HL-60/S4 treated with retinoic acid at 250 ng/mL for 4 days and 3 days (cell line): ENCODE measurements around the gene TIMMDC1.

Experiments
- in situ Hi-C: fragments of 300-500 bp; cut with MboI; formaldehyde crosslinking; loops from 2 replicates; pipeline ENCODE4 v1.7.0; 2022; ENCODE audit warnings: low sequenced_read_pairs

Gene TIMMDC1

DNA sequence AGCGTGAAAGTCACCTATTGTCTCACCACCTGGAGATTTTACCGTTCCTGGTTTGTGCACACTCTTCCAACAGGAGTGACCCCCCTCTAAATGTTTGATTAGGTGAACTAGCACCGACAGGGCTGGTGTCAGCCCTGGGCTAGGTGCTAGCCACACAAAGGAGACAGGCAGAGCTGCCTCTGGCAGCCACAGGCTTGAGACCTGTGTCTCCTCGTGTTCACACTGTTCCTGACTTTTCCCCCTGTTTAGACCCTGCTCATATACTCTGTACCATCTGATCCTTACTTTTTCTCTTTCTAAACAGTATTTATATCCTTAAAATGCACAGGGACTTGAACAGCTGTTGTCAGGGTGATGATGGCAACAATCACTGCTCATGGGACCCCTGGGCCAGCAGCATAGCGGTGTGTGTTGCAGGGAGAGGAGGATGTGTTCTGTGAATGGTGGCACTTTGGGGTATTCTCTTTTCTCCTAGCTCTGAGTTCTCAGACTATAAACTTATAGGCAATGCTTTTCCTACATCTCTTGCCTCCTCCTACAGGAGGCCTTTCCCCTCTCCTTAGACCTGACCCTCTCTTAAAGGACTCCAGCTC, 55.6 kb downstream of the TIMMDC1 start:
- in situ Hi-C loops: loop anchor here (25.0 kb wide), 1 partner anchor 667 kb away; no protein-coding TSS in a partner anchor

DNA sequence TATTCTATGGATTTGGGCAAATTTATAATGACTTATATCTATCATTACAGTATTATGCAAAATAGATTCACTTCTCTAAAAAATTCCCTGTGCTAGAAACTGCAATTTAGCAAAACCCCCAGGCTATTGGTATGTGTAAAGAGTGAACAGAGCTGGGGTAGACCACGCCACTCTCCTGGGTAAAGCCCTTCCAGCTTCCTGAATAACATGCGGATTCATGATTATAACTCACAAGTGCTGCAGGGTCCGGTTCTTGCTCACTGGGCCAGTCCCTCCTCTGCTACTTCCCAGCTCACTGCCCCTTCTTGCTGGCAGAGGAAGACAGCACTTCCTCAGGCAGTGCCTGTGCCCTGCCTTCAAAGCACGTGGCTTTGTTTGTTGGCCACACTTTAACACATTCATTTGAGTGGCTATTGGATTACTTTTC, 57.0 kb downstream of the TIMMDC1 start:
- in situ Hi-C loops: loop anchor here (25.0 kb wide), 1 partner anchor 668 kb away; no protein-coding TSS in a partner anchor

DNA sequence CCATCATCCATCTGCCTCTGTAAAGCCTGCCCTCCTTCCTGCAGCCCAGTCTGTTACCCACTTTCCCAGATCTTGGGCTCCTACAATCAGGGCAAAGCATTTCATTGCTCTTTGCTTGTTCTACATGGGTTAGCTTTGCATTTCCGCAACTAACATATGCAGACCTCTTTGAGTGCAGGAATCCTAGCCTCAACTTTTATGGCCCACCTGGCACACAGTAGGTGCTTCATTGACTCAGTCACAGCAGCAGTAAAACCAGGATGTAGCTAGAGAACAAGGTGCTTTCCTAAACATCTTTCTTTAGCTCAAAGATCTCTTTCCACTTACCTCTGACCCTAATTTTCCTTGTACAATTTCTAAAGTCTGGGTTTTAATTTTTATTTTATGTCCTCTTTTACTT, 57.6 kb downstream of the TIMMDC1 start:
- in situ Hi-C loops: loop anchor here (25.0 kb wide), 1 partner anchor 669 kb away; no protein-coding TSS in a partner anchor

DNA sequence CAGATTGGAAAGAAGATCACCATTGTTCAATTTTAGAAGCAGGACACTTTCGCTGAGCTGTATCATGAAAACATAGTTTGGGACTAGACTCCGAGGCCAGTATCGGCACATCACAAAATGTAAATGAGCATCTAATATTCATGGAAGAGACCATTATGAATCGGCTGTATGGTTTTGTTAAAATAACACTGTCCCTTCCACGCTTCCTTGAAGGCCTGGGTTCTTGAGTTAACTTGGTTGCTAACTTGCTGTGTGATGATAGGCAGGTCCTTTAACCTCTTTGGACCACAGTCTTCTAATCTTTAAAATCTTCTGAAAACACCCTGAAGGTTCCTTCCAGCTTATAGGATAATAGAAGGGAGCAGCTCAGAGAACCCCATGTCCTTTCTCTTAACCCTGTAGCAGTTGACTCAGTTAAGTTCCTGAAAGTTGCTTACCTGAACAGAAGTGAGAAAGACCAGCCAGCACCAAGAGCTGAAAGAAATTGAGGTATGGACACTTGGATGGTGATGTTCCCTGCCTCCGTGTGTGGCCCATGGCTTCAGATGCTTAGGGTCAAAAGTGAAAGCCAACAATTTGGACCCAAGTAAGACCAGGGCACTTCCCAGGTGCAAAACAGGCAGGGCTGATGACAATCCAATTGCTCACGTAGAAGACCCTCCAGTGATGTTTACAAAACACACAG, 59.0 kb downstream of the TIMMDC1 start:
- in situ Hi-C loops: loop anchor here (25.0 kb wide), 1 partner anchor 670 kb away; no protein-coding TSS in a partner anchor

DNA sequence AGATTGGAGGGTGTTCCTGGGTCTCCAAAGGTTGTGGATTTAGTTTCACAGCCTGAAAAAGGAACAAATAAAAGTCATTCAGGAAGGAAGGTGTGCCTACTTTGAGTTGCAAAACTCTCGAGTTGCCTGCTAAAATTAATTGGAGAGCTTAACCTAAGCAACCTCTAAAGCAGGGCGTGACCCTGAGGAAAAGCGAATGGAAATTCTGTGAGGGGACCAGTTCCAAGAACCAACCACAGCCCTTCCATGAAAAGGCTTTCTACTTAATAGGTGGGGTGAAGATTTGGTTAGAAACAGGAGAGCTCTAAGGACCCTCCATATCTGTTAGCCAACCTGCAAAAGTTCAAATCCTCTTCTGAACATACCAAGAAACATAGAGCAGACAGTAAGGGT, 59.5 kb downstream of the TIMMDC1 start:
- in situ Hi-C loops: loop anchor here (25.0 kb wide), 1 partner anchor 671 kb away; no protein-coding TSS in a partner anchor

DNA sequence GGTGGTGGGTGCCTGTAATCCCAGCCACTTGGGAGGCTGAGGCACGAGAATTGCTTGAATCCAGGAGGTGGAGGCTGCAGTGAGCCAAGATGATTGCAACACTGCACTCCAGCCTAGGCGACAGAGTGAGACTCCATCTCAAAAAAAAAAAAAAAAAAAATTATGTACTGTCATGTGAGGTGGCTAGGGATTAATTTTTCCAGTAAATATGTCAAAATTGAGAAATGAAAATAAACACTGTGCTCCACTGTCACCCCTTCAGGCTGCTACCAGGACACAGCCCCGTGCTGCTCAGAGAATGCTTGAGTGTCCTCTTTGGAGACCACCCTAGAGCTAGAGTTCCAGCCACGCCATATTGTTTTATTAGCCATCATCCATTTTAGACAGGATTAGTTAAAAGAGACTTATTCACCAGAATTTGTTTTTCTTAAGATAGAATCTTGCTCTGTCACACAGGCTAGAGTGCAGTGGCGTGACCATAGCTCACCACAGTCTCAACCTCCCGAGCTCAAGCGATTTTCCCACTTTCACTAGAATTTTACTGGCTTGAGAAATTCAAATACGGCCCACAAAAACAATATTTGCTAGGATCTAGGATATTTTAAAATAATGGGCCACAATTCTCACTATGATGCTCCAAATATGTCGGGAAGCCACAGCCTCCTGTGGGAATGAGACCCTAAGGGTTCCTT, 60.4 kb downstream of the TIMMDC1 start:
- in situ Hi-C loops: loop anchor here (25.0 kb wide), 1 partner anchor 671 kb away; no protein-coding TSS in a partner anchor

DNA sequence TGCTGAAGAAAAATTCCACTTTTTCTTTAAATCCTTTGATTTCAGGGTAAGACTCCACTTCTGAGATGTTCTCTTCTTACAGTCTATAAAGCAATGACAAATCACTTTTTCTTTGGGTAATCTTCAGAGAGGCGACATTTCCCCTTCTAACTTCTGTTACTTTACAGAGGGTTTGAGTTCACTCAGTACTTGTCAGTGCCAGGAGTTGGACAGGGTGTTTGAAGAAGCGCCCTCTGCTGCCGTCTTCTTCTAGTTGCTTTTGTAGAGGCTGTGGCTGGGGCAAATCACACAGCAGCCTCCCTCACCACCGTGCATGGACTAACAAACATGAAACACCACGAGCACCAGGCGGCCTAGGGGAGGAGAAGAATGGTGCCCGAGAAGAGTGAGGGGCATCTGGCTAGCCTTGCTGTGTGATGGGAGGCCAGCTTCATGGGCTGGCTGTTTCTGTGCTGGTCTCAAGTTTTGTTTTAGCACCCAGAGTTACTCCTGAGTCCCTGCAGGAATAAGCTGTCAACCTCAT, 61.2 kb downstream of the TIMMDC1 start, which contains the start of gene CD80:
TSS of gene CD80 (minus strand) at position 174 of the 523 bp plus-strand sequence. CDS start 1,886 bp downstream, outside the sequence.
- in situ Hi-C loops: loop anchor here (25.0 kb wide), 1 partner anchor 672 kb away; no protein-coding TSS in a partner anchor

DNA sequence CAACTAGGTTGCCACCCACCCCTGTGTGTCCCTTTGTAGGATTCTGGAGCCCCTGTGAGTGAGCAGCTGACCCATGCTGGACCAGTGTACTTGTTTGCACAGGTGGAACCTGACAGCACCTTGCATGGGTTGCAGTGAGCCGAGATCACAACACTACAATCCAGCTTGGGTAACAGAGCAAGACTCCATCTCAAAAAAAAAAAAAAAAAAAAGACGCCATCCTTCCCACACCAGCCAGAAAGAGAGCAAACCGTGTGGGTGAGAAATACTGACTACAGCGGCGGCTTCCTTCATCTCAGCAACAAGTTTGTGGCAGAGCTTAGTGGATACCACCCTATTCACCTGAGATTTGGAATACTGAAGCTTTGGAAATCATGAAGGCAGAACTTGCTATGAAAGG, 61.8 kb downstream of the TIMMDC1 start:
- in situ Hi-C loops: loop anchor here (25.0 kb wide), 1 partner anchor 673 kb away; no protein-coding TSS in a partner anchor

DNA sequence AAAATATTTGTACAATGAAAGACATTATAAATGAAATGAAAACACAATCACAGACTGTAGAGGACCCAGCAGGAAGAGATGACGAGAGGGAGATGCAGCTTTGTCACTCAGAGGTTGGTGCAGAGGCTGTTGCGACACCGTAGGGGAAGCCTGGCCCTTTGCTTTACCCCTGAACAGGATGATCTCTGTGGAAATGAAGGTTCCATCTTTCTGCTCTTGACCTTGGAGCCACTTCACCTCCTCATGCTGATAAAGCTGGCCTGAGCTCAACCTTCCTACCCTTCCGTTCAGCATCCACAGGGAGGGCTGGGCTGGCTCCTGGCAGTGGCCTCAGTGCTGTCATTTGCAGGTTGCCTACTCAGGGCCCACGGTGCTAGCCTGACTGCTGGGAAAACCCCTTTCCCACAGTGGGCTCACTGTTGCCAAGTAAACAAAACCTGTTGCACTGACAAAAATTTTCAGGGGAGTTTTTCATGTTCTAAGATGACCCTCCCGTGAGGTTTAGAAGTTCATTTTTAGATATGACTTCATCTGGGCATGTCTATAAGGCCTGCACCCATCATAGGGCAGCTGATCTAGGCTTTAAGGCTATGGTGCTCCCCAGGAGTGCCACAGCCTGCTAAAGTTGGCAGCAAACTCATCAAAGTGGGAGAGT, 64.1 kb downstream of the TIMMDC1 start:
- in situ Hi-C loops: loop anchor here (25.0 kb wide), 1 partner anchor 675 kb away; no protein-coding TSS in a partner anchor

DNA sequence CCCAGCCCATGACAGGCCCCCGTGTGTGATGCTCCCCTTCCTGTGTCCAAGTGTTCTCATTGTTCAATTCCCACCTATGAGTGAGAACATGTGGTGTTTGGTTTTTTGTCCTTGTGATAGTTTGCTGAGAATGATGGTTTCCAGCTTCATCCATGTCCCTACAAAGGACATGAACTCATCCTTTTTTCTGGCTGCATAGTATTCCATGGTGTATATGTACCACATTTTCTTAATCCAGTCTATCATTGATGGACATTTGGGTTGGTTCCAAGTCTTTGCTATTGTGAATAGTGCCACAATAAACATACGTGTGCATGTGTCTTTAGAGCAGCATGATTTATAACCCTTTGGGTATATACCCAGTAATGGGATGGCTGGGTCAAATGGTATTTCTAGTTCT, 65.0 kb downstream of the TIMMDC1 start:
- in situ Hi-C loops: loop anchor here (25.0 kb wide), 1 partner anchor 676 kb away; no protein-coding TSS in a partner anchor

DNA sequence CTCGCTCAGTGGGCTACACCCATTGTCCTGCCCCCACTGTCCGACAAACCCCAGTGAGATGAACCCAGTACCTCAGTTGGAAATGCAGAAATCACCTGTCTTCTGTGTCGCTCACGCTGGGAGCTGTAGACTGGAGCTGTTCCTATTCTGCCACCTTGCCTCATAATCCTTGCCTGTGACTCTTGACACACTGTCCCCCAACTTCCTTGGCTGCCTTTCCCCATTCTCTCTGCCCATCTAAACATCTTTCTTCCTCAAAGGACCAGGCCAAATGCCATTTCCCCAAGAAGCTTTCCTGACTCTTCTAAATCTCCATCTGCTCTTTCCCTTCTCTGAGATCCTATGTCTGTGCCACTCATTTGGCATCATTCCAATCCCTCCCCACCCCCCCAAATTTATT, 70.8 kb downstream of the TIMMDC1 start:
- in situ Hi-C loops: loop anchor here (25.0 kb wide), 1 partner anchor 682 kb away; no protein-coding TSS in a partner anchor

DNA sequence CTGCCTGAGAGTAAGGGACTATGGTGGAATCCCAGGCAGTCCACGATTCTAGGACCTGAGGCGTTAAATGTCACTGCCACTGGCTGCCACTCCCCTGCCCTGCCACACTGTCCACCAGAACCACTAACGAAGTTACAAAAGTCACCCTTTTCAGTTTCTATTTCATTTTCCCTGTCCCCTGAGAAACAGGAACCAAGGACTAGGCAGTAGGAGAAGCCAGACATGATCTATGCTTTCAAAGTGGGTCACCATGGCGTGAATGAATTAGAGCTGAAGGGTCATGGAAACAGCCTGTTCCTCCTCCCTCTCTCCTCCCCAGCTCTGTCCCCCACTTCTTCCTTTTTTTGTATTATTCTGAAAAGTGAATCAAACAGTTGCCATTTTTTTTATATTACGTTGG, 71.9 kb downstream of the TIMMDC1 start:
- in situ Hi-C loops: loop anchor here (25.0 kb wide), 1 partner anchor 683 kb away; no protein-coding TSS in a partner anchor

DNA sequence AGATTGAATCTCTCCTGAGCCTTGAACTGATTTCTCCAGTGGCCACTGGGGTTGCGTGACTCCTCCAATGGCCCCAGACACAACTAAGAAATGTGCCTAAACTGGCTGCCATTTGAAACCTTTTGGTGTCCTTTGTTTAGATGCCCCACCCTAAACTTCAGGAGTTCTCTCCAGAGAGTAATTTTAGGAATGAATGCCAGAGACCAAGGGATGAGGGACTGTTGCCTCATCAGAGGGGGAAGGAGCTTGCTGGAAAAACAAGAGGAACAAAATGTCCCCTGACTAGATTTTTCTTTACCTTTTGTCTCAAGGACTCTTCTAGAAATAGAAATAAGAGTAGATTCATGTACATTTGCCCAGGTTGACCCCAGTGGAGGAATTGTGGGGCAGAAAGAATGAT, 72.9 kb downstream of the TIMMDC1 start:
- in situ Hi-C loops: loop anchor here (25.0 kb wide), 1 partner anchor 684 kb away; no protein-coding TSS in a partner anchor

DNA sequence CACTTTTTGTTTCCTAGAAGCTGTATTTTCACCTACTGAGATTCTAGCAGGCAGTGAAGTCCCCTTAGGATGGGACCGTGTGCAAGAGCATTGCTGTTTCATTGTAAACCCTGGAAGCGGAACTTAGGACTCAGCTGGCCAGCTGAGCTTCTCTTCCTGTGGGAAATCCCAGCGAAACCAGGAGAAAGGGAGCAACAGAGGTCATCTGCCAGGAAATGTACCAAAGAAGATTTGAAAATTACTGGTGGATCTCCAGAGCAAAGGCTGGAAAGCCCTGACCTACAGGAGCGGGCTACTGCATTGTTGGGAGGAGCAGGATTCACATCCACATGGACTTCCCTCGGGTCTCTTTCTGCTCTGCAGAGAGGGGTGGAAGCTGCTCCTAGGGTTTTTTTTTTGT, 73.3 kb downstream of the TIMMDC1 start:
- in situ Hi-C loops: loop anchor here (25.0 kb wide), 1 partner anchor 684 kb away; no protein-coding TSS in a partner anchor
